GM12873 (cell line): ENCODE measurements around the gene UGT2A3.

ENCODE experiments used
- TF ChIP-seq, protein P1 (sequence below): IDR thresholded peaks from 2 replicates; pipeline ENCODE4 v1.5.1; 2012; ENCODE audit warnings: low read depth, mild to moderate bottlenecking, moderate library complexity, low read length, control low read depth; ENCODE audit not compliant: insufficient read depth; ENCODE audit errors: missing control alignments

Gene UGT2A3

GRCh38 chr4:68948044-68948743 is 3.4 kb downstream of the UGT2A3 start:
- TF ChIP-seq, protein P1, sequence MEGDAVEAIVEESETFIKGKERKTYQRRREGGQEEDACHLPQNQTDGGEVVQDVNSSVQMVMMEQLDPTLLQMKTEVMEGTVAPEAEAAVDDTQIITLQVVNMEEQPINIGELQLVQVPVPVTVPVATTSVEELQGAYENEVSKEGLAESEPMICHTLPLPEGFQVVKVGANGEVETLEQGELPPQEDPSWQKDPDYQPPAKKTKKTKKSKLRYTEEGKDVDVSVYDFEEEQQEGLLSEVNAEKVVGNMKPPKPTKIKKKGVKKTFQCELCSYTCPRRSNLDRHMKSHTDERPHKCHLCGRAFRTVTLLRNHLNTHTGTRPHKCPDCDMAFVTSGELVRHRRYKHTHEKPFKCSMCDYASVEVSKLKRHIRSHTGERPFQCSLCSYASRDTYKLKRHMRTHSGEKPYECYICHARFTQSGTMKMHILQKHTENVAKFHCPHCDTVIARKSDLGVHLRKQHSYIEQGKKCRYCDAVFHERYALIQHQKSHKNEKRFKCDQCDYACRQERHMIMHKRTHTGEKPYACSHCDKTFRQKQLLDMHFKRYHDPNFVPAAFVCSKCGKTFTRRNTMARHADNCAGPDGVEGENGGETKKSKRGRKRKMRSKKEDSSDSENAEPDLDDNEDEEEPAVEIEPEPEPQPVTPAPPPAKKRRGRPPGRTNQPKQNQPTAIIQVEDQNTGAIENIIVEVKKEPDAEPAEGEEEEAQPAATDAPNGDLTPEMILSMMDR, result no peak

GRCh38 chr4:68929076-68929737 is 22.4 kb downstream of the UGT2A3 start:
- TF ChIP-seq, protein P1, result no peak

DNA sequence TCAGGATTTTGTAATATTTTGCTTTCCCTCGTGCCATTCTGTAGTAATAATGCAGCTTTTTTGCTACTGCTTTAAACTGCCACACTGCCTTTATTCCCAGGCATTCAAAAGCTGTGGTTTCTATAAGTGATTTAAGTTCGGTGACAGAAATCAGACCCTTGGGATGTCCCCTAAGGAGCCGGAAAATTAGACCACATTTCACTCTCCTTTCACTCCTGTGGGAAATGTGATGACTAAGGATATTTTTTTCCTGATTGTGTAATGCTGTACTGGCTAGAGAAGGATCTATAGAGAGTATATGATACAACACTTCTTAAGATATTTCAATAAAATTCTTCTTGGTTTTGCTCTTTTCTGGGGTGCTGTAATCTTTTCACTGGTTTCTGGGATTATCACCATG is 24.4 kb downstream of the UGT2A3 start:
- TF ChIP-seq, protein P1, result no peak

GRCh38 chr4:68921051-68921450 is 30.6 kb downstream of the UGT2A3 start:
- TF ChIP-seq, protein P1, result no peak

DNA sequence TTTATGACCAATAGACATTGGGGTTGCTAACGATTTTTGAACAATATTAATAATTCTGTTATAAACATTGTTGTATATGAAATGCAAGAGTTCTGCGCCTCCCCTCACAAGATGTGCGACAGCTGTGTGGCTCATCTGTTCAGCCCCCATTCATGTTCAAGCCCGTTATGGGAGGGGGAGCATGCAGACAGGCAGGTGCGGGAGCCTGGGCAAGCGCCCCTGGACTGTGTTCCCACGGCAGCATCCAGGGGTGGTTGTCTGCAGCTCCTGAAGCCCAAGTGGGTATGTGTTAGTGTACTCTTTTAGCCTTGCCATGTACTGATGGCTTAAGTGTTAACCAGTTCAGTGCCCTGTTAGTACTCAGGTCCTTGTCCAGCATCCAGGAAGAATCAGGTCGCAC is 34.6 kb downstream of the UGT2A3 start:
- TF ChIP-seq, protein P1, result no peak

DNA sequence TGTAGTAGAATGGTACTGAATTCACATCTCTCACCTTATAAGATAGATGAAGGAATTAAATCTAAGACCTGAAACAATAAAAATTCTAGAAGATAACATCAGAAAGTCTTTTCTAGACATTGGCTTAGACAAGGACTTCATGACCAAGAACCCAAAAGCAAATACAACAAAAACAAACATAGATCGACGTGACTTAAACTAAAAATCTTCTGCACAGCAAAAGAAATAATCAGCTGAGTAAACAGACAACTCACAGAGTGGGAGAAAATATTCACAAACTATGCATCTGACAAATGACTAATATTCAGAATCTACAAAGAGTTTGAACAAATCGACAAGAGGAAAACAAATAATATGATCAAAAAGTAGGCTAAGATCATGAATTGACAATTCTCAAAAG is 38.8 kb downstream of the UGT2A3 start:
- TF ChIP-seq, protein P1, result no peak

DNA sequence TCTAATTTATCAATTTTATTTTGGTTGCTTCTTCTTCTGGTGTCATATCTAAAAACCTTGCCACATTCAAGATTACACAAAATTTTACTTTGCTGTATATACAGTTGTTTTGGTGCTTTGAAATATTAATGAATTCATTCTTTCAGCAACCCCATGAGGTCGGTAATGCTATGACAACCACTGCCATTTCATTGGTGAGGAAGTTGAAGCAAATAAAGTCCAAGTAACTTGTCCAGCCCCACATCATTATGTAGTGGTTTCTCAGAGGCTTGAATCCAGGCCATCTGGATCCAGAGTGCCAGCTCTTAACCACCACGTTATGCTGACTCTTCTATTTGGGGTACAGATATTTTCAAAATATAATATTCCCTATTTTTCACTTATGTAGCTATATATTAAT is 42.2 kb downstream of the UGT2A3 start:
- TF ChIP-seq, protein P1, result no peak
